NCI-H1930 (cell line): ENCODE results near the gene C3orf20.

Experiments used
- DNase-seq, 2 experiments: peaks; one replicate each; lab custom pipeline; 2025; lab: John Stamatoyannopoulos, UW

C3orf20 gene

GRCh38 chr3:14674841-14675240 lies at the start of gene C3orf20:
C3orf20 (plus strand) TSS chr3:14675141; CDS start chr3:14682714, 7,573 bp downstream.
- no peak for DNase-seq

DNA sequence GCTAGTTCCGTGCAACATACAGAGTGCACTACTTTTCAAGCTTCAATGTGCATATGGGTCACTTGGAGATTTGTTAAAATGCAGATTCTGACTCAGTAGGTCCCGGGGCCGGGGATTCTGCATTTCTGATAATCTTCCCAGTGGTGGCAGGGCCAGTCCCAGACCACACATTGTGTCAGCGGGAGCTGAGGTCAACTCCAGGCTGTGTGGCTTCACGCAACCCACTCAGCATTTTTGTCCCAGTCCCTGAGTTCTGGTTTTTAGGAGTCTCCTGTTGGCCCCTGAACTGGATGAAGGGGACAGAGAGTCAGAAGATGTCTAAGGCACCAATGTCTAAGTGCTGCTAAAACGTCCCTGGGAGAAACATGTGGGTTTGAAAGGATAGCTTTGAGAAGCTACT lies 49.5 kb upstream of the C3orf20 start:
- no peak for DNase-seq

- no peak for DNase-seq
These were observed 47.1 kb upstream of the C3orf20 start for GRCh38 chr3:14627815-14628214.

GRCh38 chr3:14628406-14628805 lies 46.5 kb upstream of the C3orf20 start:
- no peak for DNase-seq

DNA sequence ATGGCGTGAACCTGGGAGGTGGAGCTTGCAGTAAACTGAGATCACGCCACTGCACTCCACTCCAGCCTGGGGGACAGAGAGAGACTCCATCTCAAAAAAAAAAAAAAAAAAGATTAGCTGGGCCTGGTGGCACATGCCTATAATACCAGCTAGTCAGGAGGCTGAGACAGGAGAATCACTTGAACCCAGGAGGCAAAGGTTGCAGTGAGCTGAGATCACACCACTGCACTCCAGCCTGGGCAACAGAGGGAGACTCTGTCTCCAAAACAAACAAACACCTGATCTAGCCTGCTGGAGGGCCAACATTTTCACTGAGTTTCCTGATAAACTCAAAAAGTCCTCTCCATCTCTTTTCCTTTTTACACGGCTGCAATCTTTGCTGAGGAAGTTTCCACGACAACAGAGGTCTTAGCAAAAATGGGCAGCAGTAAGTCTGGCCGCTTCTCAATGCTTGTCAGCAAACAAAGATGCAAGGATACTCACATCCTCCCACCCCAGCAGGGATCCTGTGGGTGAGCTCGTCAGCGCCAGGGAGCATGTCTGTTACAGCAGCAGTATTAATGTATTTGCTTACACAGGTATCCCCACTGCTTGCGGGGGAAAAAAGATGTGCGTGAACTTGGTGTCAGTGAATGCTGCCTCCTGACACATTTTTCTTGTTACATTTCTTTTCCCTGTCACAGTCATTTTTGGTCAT lies 44.4 kb upstream of the C3orf20 start:
- no peak for DNase-seq

GRCh38 chr3:14631101-14631497 lies 43.8 kb upstream of the C3orf20 start:
- no peak for DNase-seq

DNA sequence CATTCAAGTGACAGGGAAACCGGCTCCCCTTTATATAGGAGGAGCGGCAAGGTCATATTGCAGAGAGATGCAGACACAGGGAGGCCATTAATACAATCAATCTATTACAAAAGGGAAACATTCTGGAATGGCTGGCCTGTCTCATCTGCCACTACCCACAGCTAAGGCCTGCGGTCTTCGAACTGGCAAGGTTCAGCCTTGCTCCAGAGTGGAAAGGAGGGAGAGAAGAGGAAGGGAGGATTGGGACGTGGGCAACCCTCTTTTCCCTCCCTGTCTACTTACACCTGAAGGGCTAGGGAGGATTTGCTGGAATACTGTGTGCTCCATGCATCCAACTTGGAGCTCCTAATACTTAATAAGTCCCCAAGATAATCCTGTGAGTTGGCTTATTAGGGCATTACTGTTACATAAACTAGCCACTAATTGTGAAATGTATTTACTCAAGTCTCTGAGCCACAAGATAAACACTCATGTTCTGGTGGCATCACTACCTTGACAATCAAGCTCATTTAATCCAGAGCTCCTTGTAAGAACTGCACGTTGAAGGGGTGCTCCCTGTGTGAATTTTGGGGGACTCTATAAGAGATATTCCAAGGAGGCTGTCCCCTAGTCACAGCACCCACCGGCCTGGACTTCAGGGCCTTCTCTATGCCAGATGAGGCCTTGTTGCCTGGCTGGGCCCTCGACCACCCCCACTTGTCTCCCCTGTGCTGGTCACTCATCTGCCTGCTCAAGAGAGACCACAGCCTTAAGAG lies 43.1 kb upstream of the C3orf20 start:
- DNase-seq = no peak

DNA sequence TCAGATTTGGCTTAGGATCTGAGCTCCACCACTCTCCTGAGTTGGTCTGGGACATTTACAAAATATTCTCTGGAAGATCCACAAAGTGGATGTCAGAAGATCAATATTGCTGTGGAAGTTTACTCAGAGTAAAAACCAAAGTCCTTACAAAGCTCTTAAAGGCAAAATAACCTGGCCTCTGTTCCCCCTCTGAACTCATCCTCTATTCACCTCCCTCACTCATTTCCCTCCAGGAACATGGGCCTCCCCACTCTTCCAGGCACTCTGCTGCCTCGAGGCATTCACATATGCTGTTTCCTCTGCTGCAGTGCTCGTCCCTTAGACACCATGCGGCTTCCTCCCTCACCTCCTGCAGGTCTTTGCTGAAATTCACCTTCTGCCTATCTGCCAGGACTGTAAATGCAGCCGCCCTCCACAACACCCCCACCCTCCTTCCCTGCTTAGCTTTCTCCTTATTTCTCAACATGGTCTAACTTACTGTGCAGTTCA lies 42.5 kb upstream of the C3orf20 start:
- no peak for DNase-seq

GRCh38 chr3:14633417-14633816 lies 41.5 kb upstream of the C3orf20 start:
- no peak for DNase-seq

- DNase-seq = peak in 1 of 2 experiments; percentile 19
These were observed 41.0 kb upstream of the C3orf20 start for GRCh38 chr3:14633819-14634424.

GRCh38 chr3:14634763-14635400 lies 40.1 kb upstream of the C3orf20 start:
- no peak for DNase-seq

- no peak for DNase-seq
These were observed 38.3 kb upstream of the C3orf20 start for GRCh38 chr3:14636496-14637087.

DNA sequence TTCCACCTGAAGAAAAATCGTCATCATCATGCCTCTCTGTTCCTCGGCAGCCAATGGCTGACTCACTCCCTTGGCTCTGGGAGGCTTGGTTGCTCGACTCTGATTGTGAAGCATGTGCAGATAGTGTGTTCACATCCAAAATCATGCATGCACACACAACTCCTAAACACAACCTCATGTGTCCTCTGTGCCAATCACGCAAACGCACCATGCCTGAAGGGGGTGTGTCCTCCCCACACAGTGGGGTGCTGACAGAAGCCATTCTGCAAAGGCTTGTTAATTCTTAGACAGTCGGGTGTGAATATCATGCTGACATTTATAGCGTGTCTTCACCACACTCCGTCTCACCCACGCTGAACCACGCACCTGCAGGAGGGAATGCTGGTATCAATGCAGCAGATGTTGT lies 34.8 kb upstream of the C3orf20 start:
- DNase-seq = no peak

DNA sequence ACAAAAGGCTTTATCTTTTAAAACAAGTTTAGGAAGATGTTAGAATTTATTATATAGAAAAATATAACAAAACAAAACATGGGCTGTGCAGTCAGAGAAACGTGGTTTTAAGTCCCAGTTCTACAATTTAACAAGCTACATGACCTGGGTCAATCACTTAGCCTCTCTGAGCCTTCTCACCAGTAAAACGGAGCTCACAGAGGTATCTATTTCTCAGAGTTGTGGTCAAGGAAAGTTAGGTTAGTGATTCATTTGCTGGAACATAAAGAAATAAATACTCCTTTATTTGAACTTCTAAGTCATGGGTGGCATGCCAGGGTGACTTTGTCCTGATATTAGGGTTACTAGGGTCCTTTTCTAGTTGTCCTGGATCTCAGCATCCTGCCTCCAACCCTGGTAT lies 34.2 kb upstream of the C3orf20 start:
- DNase-seq = no peak

DNA sequence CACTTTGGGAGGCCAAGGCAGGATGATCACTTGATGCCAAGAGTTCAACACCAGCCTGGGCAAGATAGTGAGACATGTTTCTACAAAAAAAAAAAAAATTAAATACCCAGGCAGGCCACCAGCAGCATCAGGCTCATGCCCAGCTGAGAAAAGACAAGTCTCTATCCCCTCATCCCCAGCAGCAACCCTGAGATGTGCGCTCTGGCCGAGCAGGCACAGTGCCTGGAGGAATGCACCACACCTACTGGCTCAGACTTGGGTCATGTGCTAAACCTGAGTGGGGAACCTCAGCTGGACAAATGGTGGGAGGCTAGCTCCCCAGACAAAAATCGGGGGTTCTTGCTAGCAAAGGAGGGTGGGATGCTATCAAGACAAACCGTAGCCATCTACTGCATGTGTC lies 33.6 kb upstream of the C3orf20 start:
- DNase-seq = no peak

DNA sequence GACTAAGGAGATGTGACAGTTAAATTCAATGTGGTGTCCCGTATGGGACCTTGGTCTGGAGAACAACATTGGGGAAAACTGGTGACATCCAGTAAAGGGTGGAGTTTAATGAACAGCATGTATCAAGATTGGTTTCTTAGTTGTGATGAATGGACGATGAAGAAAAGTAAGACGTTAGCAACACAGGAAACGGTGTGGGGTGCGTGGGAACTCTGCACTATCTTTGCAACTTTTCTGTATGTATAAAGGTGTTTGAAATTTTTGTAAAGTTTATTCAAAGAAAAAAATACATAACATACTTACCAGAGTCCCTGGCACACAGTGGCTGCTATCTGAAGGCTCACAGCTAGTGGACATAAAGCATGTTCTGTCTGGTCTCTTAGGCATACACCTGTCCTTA lies 29.5 kb upstream of the C3orf20 start:
- no peak for DNase-seq

- no peak for DNase-seq
These were observed 28.8 kb upstream of the C3orf20 start for GRCh38 chr3:14646131-14646573.

DNA sequence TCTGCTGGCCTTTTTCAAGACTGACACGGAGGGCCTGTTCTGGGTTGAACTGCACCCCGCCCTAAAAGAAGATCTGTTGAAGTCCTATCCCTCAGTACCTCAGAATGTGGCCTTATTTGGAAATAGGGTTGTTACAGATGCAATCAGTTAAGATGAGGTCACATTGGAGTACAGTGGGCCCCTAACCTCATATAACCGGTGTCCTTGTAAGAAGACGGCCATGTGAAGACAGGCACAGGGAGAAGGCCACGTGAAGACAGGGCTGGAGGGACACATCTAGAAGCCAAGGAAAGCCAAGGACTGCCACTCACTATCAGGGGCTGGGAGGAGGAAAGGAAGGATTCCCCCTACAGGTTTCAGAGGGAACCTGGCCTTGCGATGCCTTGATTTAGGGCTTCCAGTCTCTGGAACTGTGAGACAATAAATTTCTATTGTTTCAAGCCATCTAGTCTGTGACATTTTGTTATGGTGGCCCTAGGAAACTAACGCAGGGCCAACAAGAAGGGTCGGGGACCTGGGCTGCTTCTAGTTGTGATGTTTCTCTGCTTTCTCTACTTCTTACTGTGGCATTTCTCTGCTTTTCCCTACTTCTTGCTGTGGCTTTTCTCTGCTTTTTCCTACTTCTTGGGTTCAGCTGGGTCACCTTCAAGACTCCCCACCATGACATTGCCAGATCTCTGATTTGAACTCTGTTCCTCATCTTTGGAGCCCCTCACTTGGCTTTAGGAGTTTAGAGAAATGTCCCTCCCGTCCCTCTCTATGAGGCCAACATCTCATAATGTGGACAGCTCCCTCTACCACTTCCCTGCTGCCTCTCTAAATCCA lies 28.1 kb upstream of the C3orf20 start:
- DNase-seq = no peak

DNA sequence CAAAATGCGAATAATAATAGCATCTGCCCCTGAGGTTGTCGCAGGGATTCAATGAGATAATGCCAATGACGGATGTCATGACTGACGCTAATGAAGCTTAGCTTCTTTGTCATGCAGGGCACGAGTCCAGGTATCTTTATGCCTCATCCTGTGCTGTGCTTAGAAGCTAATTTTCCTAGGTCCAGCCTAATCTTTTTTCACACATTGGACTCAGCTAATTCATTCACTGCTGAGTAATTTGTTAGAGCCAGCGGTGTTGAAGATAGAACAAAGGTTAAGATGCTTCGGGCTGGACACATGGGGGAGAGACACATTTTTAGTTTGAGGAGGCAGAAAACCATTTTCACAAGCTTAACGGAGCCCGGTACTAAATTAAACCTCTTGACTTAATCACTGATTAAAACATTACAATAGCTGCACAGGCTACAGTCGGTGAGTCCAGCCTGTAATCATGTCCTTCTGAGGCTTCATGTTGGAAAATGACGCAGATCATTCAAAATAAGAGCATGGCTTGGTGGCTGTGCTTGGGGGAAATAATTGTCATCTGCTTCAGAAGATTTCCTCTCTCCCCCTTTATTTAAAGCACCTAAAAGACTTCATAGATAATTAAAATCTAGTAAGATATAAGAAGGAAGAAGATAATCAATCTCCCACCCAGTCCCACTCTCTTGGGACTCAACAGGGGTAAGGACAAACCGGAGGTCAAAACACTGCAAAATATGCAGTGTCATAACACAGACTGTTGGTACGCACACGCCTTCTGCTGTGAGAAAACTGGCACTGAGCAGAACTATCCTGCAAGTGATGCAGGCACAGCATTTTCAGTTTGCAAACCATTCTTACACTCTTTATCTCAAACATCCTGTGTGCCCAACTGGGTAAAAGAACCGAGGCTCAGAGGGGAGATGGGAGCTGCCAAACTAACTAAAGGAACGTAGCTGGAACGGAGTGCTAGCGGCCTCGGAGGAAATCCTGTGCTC lies 26.7 kb upstream of the C3orf20 start:
- no peak for DNase-seq

GRCh38 chr3:14649466-14649865 lies 25.5 kb upstream of the C3orf20 start:
- DNase-seq = no peak
